Measurements from ENCODE around the gene NOXA1.

NOXA1 gene

GRCh38 chr9:137416563-137417151 is 6.5 kb upstream of the NOXA1 start:
- FAIRE-seq (no peak), DNase-seq (ENCODE audit: insufficient read length, low spot score) (no peak)
- no peak for TF ChIP-seq POLR2A (IDR thresholded peaks at IDR 0.05; ENCODE audit: low read depth, low read length)

DNA sequence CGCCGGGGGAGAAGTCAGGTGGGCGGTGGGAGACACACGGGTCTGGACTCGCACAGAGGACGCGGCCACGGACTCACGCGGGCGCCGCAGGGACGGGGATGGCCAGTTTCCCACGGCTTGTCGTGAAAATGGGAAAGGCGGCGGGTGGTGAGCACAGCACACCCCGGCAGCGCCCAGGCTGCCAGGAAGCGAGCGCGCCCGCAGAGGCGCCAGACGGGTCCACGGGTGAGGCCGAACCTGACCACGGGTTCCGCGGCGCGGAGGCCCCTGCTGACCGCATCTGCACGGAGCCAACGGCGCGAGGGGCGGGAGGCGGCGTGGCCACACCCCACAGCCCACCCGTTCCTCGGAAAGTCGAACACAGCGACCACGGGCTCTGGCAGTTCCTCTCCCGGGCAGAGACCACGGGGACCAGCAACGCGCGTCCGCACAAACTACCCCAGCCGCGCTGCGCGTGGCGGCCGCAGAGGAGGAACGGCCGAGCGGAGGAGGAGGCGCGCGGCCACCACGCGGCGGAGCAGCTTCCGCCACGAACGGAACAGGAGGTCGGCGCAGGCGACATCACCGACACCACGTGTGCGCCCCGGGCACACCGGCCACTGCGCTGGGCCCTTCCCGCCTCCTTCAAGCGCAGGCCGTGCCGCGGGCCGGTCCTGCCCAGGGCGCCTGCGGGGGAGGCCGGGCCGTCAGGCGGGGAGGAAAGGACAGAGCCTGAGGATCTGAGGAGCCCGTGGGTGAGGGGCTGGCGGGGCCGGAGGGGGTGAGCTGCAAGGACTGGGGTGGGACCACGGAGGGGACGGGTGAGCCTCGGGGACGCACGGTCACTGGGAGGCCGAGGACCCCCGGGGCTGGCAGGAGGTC is 5.8 kb upstream of the NOXA1 start:
- no peak for TF ChIP-seq POLR2A (IDR thresholded peaks at IDR 0.05; ENCODE audit: low read depth, low read length)
- FAIRE-seq = no peak
- no peak for DNase-seq (ENCODE audit: insufficient read length, low spot score)

DNA sequence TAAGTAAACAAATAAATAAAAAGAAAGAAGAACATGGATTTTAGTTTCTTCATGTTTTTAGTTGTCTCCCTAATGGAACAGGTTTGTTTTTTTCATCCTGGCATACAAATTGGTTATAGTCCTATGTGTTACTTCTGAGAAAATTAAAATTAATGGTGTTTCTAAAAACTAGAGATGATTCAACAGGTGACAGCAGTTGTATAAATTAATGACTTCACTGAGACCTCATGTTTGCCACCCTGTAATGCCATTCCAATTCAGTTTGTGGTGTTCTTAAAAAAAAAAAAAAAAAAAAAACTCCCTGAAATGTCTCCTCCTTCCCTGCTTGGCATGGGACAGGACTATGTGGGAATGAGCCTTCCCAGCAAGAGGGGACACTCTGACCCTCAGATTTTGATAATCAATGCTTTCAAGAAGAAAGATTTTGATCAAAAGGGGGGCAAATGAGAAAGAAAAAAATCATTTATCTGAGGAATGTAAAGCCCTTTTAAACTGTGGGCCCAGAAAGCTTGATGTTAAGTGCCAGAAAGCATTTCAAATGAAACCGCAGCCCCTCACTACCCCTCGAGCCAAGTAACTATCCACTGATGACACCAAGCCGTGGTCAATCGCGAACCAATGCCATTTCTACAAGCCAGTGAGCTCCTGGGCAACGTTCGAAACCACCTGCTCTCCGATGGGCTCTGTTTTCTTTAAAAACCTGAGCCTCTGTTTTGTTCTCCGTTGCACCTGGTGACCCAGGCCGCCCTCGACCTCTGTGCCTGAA is 1.2 kb upstream of the NOXA1 start:
- no peak for TF ChIP-seq POLR2A (IDR thresholded peaks at IDR 0.05; ENCODE audit: low read depth, low read length)
- FAIRE-seq (no peak), DNase-seq (ENCODE audit: insufficient read length, low spot score) (no peak)

DNA sequence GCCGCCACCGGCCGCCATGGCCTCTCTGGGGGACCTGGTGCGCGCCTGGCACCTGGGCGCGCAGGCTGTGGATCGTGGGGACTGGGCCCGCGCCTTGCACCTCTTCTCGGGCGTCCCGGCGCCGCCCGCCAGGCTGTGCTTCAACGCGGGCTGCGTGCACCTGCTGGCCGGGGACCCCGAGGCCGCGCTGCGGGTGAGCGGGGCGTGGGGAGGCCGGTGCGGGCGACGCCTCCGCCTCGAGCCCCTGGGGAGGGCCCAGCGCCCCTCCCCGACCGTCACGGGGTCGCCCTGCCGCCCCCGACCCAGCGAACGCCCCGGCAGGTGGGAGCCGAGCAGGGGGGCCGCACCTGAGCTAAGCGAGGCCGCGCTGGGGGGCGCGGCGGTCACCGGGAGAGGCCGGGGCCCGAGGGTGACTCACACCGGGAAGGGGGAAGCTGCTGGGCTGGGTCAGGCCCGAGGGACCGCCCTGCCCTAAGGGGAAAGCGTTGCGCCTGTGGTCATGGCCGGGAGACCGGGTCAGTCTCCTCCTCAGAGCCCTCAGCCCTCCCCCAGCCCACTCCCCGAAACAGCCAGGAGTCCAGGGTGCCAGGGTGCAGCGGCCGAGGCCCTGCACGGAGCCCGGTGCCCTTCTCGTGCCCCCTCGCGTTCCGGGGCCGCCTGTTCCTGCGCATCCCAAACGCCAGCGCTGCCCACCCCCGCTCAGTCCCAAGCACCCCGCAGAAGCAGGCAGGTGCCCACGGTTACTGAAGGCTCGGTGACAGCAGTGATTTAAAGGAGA is 510 bp downstream of the NOXA1 start:
- DNase-seq (ENCODE audit: insufficient read length, low spot score) (peak; percentile 93), FAIRE-seq (peak; percentile 70)
- TF ChIP-seq POLR2A (IDR thresholded peaks at IDR 0.05; ENCODE audit: low read depth, low read length) = no peak

GRCh38 chr9:137426018-137426681 is 3.0 kb downstream of the NOXA1 start:
- DNase-seq (ENCODE audit: insufficient read length, low spot score) = no peak
- TF ChIP-seq POLR2A (IDR thresholded peaks at IDR 0.05; ENCODE audit: low read depth, low read length) = no peak
- FAIRE-seq = no peak

GRCh38 chr9:137427454-137428310 is 4.5 kb downstream of the NOXA1 start:
- TF ChIP-seq POLR2A (IDR thresholded peaks at IDR 0.05; ENCODE audit: low read depth, low read length) = no peak
- DNase-seq (ENCODE audit: insufficient read length, low spot score) (no peak), FAIRE-seq (no peak)

DNA sequence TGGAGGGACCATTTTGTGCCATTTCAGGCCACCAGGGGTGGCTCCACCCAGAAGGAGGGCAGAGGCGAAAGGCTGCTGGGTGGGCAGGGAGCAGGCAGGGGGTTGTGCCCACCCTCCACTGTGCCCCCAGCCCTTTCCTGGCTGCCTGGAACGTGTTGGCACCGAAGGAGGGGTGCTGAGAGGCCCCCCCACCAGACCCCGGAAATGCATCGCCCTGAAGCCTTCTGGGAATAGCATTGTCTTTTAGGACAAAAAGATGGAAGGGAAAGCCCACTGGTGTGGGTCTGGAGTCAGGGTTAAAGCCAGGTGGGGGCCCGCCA is 5.1 kb downstream of the NOXA1 start:
- no peak for DNase-seq (ENCODE audit: insufficient read length, low spot score)
- FAIRE-seq = no peak
- no peak for TF ChIP-seq POLR2A (IDR thresholded peaks at IDR 0.05; ENCODE audit: low read depth, low read length)

DNA sequence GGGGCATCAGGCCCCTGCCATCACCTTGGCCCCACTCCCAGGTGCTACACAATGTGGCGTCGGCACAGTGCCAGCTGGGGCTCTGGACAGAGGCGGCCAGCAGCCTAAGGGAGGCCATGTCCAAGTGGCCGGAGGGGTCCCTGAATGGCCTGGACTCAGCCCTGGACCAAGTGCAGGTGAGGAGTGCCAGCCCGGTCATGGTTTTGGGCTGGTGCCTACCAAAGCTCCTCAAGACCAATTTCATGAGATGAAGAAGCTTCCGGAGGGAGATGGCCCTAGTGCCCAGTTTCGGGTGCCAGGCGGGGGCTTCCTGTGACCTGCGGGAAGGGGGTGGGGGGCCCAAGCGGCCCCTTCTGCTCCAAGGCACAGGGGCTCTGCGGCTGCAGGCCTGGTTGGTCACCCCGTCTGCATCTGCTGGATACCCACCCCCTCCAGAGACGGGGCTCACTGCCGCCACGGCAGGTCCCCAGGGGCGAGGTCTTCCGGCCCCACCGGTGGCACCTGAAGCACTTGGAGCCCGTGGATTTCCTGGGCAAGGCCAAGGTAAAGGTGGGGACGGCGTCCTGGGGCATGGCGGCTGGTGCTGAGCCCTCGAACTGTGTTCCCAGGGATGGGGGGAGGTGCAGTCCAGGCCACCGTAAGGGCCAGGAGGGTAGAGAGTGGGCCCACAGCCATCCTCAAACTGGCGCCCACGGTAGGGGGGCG is 5.8 kb downstream of the NOXA1 start:
- FAIRE-seq = no peak
- no peak for DNase-seq (ENCODE audit: insufficient read length, low spot score)
- TF ChIP-seq POLR2A (IDR thresholded peaks at IDR 0.05; ENCODE audit: low read depth, low read length) = no peak

- no peak for DNase-seq (ENCODE audit: insufficient read length, low spot score)
- no peak for FAIRE-seq
- TF ChIP-seq POLR2A (IDR thresholded peaks at IDR 0.05; ENCODE audit: low read depth, low read length) = no peak
Measured at GRCh38 chr9:137429546-137429890, 6.3 kb downstream of the NOXA1 start.

DNA sequence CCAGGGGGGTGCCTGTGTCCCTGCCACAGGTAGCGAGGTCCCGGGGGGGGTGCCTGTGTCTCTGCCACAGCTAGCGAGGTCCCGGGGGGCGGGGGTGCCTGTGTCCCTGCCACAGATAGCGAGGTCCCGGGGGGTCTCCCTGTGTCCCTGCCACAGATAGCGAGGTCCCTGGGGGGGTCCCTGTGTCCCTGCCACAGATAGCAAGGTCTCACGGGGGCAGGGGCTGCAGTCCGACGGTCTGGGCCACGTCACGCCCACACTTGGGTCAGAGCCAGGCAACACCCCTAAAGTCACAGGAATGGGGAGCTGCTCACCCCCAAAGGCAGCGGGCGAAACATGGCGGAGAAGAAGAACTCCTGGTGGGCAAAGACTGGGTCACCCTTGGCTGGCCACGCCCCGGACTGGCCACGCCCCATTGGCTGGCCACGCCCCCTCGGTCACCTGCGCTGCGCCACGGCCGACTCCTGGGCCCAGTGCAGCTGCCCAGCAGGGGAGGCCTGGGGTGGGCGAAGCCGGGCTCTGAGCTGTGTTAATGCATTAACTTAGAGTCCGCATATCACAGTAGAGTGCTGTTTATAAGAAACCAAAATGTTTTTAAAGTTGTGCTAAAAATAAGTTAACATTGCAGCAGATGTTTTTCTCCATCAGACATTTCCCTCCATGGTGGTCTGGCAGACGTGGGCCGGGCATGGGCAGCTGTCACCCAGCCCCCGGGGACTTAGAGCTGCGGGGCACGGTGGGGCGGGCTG is 7.0 kb downstream of the NOXA1 start:
- TF ChIP-seq POLR2A (IDR thresholded peaks at IDR 0.05; ENCODE audit: low read depth, low read length) = no peak
- FAIRE-seq = no peak
- DNase-seq (ENCODE audit: insufficient read length, low spot score) = no peak

- no peak for FAIRE-seq
- no peak for DNase-seq (ENCODE audit: insufficient read length, low spot score)
- TF ChIP-seq POLR2A (IDR thresholded peaks at IDR 0.05; ENCODE audit: low read depth, low read length) = no peak
Measured at GRCh38 chr9:137430723-137431415, 7.7 kb downstream of the NOXA1 start.
